Measurements from ENCODE around the gene TPSG1.
A peak's percentile ranks its signal among the peaks of the same experiment; 100 is the strongest.

TPSG1 gene

DNA sequence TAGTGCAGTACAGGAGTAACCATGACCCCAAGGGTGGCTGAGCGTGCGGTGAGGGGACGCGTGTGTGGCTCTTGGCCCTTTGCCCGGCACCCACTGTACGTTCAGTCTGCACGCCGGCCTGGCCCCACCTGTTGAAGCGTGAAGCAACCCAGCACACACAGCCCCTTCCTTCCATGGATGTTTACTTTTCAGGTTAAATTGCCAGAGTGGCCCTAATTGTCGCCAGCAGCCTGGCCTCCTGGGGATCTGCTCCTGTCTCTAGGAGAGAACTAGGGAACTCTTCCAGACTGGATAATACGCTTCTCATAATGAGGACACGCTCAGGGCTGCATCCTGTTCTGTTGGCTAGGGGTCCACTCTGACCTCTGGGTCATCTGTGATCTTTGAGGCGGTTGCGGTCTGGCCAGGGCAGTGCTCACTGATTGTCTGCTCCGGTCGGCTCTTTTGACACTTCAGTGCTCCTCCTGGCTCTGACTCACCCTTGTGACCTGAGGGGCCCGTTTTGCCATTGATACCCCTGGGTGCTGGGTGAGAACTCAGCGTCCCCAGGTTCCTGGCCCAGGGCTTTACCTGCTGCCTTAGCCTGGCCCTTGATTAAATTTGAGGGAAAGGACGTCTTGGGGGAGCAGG lies 27.7 kb downstream of the TPSG1 start:
- H3K27me3 ChIP-seq (ENCODE audit: insufficient read depth, poor library complexity, severe bottlenecking), result no peaks in the 10 kb centered on the region
- no peak overlapping the region for H3K27ac ChIP-seq (replicated peaks)
- TF ChIP-seq, protein P1, sequence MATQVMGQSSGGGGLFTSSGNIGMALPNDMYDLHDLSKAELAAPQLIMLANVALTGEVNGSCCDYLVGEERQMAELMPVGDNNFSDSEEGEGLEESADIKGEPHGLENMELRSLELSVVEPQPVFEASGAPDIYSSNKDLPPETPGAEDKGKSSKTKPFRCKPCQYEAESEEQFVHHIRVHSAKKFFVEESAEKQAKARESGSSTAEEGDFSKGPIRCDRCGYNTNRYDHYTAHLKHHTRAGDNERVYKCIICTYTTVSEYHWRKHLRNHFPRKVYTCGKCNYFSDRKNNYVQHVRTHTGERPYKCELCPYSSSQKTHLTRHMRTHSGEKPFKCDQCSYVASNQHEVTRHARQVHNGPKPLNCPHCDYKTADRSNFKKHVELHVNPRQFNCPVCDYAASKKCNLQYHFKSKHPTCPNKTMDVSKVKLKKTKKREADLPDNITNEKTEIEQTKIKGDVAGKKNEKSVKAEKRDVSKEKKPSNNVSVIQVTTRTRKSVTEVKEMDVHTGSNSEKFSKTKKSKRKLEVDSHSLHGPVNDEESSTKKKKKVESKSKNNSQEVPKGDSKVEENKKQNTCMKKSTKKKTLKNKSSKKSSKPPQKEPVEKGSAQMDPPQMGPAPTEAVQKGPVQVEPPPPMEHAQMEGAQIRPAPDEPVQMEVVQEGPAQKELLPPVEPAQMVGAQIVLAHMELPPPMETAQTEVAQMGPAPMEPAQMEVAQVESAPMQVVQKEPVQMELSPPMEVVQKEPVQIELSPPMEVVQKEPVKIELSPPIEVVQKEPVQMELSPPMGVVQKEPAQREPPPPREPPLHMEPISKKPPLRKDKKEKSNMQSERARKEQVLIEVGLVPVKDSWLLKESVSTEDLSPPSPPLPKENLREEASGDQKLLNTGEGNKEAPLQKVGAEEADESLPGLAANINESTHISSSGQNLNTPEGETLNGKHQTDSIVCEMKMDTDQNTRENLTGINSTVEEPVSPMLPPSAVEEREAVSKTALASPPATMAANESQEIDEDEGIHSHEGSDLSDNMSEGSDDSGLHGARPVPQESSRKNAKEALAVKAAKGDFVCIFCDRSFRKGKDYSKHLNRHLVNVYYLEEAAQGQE (IDR thresholded peaks at IDR 0.05; ENCODE audit: insufficient replicate concordance, low read depth), result no peak
- no peak for DNase-seq (ENCODE audit: low read depth in 1 of 2, low spot score in 1 of 2)
- H3K4me3 ChIP-seq (replicated peaks; ENCODE audit: insufficient read depth, low read length), result no peak overlapping the region

DNA sequence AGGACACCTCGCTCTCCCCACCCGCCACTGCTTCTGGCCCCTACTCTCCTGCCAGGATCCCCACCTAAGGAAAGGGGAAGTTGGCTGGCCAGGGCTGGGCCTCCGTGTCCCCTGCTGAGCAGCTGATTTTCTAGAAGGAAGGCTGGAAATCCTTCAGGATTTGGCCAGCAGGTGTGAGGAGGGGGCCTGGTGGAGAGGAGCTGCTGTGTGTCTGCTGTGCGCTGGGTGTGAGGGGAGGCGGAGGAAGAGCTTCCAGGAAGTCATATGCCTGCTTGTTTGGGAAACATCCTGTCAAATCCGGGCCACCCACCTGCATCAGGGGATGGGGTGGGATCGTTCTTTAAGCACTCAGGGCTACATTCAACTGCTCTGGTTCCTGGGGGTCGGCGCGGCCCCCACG lies 28.6 kb downstream of the TPSG1 start:
- TF ChIP-seq GABPA (IDR thresholded peaks at IDR 0.05; ENCODE audit: low read depth), result no peak
- peak; percentile 33; the same call in 1 of the 2 replicates for TF ChIP-seq SPI1 (IDR thresholded peaks at IDR 0.05; ENCODE audit: borderline replicate concordance, low read depth)
- no peak overlapping the region for H3K27ac ChIP-seq (replicated peaks)
- no peak for DNase-seq (ENCODE audit: low read depth in 1 of 2, low spot score in 1 of 2)
- H3K27me3 ChIP-seq (ENCODE audit: insufficient read depth, poor library complexity, severe bottlenecking), result no peaks in the 10 kb centered on the region
- no peak overlapping the region for H3K4me3 ChIP-seq (replicated peaks; ENCODE audit: insufficient read depth, low read length)

DNA sequence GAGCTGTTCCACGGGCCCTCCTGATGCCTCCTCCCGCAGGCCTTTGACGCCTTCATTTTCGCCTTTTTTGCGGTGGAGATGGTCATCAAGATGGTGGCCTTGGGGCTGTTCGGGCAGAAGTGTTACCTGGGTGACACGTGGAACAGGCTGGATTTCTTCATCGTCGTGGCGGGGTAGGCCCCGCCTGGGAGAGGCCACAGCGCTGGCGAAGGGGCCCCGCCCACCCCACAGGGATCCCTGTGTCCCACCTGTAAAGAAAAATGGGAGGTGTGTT lies 29.7 kb downstream of the TPSG1 start:
- DNase-seq (ENCODE audit: low read depth in 1 of 2, low spot score in 1 of 2), result no peak
- TF ChIP-seq, protein P2, sequence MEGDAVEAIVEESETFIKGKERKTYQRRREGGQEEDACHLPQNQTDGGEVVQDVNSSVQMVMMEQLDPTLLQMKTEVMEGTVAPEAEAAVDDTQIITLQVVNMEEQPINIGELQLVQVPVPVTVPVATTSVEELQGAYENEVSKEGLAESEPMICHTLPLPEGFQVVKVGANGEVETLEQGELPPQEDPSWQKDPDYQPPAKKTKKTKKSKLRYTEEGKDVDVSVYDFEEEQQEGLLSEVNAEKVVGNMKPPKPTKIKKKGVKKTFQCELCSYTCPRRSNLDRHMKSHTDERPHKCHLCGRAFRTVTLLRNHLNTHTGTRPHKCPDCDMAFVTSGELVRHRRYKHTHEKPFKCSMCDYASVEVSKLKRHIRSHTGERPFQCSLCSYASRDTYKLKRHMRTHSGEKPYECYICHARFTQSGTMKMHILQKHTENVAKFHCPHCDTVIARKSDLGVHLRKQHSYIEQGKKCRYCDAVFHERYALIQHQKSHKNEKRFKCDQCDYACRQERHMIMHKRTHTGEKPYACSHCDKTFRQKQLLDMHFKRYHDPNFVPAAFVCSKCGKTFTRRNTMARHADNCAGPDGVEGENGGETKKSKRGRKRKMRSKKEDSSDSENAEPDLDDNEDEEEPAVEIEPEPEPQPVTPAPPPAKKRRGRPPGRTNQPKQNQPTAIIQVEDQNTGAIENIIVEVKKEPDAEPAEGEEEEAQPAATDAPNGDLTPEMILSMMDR (IDR thresholded peaks at IDR 0.05; ENCODE audit: insufficient read depth, low read length), result no peak
- TF ChIP-seq GABPA (IDR thresholded peaks at IDR 0.05; ENCODE audit: low read depth), result no peak
- no peak for TF ChIP-seq SPI1 (IDR thresholded peaks at IDR 0.05; ENCODE audit: borderline replicate concordance, low read depth)
- TF ChIP-seq, protein P1 (IDR thresholded peaks at IDR 0.05; ENCODE audit: insufficient replicate concordance, low read depth), result no peak
- TF ChIP-seq POLR2AphosphoS5 (IDR thresholded peaks at IDR 0.05; ENCODE audit: low read depth), result no peak
- Histone ChIP-seq H3K27me3 (ENCODE audit: insufficient read depth, poor library complexity, severe bottlenecking) (no peaks in the 10 kb centered on the region), H3K4me3 (replicated peaks; ENCODE audit: insufficient read depth, low read length) (no peak overlapping the region), H3K27ac (replicated peaks) (no peak overlapping the region)

DNA sequence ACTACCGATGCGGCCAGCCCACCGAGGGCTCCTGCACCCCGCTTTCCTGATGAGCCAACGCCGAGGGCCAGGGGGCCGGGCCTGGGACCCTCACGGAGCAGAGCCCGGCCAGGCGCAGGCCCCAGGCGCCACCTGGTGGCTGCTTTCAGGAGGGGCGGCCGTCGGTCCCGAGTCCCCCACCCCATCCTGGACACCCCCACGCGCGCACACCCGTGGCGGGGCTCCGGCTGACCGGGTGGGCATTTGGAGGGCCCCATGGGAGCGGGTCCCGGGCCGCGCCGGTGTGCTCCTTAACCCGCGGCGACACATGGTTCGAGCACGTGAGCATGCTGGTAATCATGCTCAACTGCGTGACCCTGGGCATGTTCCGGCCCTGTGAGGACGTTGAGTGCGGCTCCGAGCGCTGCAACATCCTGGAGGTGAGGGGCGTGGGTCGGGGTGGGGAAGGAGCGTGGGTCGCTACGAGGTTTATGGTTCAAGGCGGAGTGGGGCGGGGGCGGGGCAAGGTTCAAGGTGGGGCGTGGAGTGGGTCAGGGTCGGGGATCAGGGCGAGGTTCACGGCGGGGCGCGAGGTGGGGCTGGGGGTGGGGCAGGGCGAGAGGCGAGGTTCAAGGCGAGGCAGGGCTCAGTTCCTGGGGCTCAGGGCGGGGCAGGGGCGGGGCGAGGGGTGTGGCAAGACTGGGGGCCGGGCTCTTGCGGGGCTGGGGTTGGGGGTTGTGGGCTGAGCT lies 30.2 kb downstream of the TPSG1 start:
- no peaks in the 10 kb centered on the region for H3K27me3 ChIP-seq (ENCODE audit: insufficient read depth, poor library complexity, severe bottlenecking)
- H3K4me3 ChIP-seq (replicated peaks; ENCODE audit: insufficient read depth, low read length), result no peak overlapping the region
- DNase-seq (ENCODE audit: low read depth in 1 of 2, low spot score in 1 of 2), result no peak
- no peak overlapping the region for H3K27ac ChIP-seq (replicated peaks)
- no peak for TF ChIP-seq POLR2AphosphoS5 (IDR thresholded peaks at IDR 0.05; ENCODE audit: low read depth)
- TF ChIP-seq SPI1 (IDR thresholded peaks at IDR 0.05; ENCODE audit: borderline replicate concordance, low read depth), result no peak
- TF ChIP-seq, protein P2 (IDR thresholded peaks at IDR 0.05; ENCODE audit: insufficient read depth, low read length), result no peak
- TF ChIP-seq GABPA (IDR thresholded peaks at IDR 0.05; ENCODE audit: low read depth), result no peak
- TF ChIP-seq, protein P1 (IDR thresholded peaks at IDR 0.05; ENCODE audit: insufficient replicate concordance, low read depth), result no peak

Data from HL-60 (cell line).